ENCODE results near the gene PACRG. TPM values are rescaled to one million over a fixed set of nuclear protein-coding genes. Genes with fewer than 3 reads are reported as not detected.

The PACRG gene
- total and polyA plus RNA-seq, 12 donors: 2.1 to 34.6 (median 10.0) TPM

- peak; percentile 78 to 87 for DNase-seq
- Histone ChIP-seq H3K4me3 (peak overlapping the region in 7 of 10 donors; percentile 7 to 37 (median 17)), H3K36me3 (no peaks in the 10 kb centered on the region), H3K27me3 (no peaks in the 10 kb centered on the region), H3K27ac (peak overlapping the region; percentile 30 to 86 (median 76)), H3K9me3 (no peaks in the 10 kb centered on the region), H3K4me1 (peaks cover 0 to 35% (median 21%) of the 10 kb centered on the region in 9 donors)
- intact Hi-C loops (cut with DNase I): loop anchor here in 1 of 10 donors (2.0 kb wide), 1 partner anchor 21 kb away; the partner anchor contains the start of genes PACRG and PRKN
- peak; percentile 64 to 96 (median 90) for ATAC-seq
- TF ChIP-seq, protein P1, sequence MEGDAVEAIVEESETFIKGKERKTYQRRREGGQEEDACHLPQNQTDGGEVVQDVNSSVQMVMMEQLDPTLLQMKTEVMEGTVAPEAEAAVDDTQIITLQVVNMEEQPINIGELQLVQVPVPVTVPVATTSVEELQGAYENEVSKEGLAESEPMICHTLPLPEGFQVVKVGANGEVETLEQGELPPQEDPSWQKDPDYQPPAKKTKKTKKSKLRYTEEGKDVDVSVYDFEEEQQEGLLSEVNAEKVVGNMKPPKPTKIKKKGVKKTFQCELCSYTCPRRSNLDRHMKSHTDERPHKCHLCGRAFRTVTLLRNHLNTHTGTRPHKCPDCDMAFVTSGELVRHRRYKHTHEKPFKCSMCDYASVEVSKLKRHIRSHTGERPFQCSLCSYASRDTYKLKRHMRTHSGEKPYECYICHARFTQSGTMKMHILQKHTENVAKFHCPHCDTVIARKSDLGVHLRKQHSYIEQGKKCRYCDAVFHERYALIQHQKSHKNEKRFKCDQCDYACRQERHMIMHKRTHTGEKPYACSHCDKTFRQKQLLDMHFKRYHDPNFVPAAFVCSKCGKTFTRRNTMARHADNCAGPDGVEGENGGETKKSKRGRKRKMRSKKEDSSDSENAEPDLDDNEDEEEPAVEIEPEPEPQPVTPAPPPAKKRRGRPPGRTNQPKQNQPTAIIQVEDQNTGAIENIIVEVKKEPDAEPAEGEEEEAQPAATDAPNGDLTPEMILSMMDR (IDR thresholded peaks at IDR 0.05): no peak
- 15 to 16% methylated on average over 6 of the region's 6 CpGs for WGBS, 2 donors
Measured at GRCh38 chr6:162706232-162706631, 21.5 kb upstream of the PACRG start.

DNA sequence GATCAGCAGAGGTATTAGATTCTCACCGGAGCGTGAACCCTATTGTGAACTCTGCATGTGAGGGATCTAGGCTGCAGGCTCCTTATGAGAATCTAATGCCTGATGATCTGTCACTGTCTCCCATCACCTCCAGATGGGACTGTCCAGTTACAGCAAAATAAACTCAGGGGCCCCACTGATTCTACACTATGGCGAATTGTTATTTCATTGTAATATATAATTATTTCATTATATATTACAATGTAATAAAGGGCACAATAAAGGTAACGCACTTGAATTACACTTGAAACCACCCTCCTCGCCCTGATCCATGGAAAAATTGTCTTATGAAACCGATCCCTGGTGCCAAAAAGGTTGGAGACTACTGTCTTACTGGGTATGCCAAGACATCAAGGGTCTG, 18.8 kb upstream of the PACRG start:
- 96 to 98% methylated on average over 6 of the region's 6 CpGs for WGBS, 2 donors
- DNase-seq (no peak), ATAC-seq (no peak)
- no peaks in the 10 kb centered on the region for H3K9me3 ChIP-seq
- TF ChIP-seq, protein P1 (IDR thresholded peaks at IDR 0.05): no peak
- H3K36me3 ChIP-seq: no peaks in the 10 kb centered on the region
- intact Hi-C loops (cut with DNase I): no loop called here
- no peak overlapping the region for H3K27ac ChIP-seq
- H3K4me3 ChIP-seq: no peak overlapping the region
- no peaks in the 10 kb centered on the region for H3K27me3 ChIP-seq
- peaks cover 0 to 31% (median 21%) of the 10 kb centered on the region in 9 donors for H3K4me1 ChIP-seq

GRCh38 chr6:162709431-162709830, 18.3 kb upstream of the PACRG start:
- intact Hi-C loops (cut with DNase I): no loop called here
- Histone ChIP-seq H3K27ac (no peak overlapping the region), H3K36me3 (no peaks in the 10 kb centered on the region), H3K27me3 (no peaks in the 10 kb centered on the region), H3K4me3 (no peak overlapping the region), H3K4me1 (peaks cover 0 to 31% (median 21%) of the 10 kb centered on the region in 9 donors), H3K9me3 (no peaks in the 10 kb centered on the region)
- DNase-seq (no peak), ATAC-seq (no peak)
- TF ChIP-seq, protein P1 (IDR thresholded peaks at IDR 0.05): no peak
- WGBS, 2 donors: 93 to 94% methylated on average over 4 of the region's 4 CpGs

- ATAC-seq (peak in 1 of 8 donors; percentile 17), DNase-seq (no peak)
- TF ChIP-seq, protein P1 (IDR thresholded peaks at IDR 0.05): no peak
- H3K36me3 ChIP-seq: no peaks in the 10 kb centered on the region
- H3K27me3 ChIP-seq: no peaks in the 10 kb centered on the region
- peaks cover 0 to 27% (median 16%) of the 10 kb centered on the region in 9 donors for H3K4me1 ChIP-seq
- intact Hi-C loops (cut with DNase I): no loop called here
- no peak overlapping the region for H3K27ac ChIP-seq
- WGBS, 2 donors: 74 to 100% methylated on average over 1 of the region's 1 CpG
- H3K4me3 ChIP-seq: no peak overlapping the region
- no peaks in the 10 kb centered on the region for H3K9me3 ChIP-seq
Measured at GRCh38 chr6:162710419-162710818, 17.4 kb upstream of the PACRG start.

Measured in heart right ventricle (tissue), 16 donors.